ENCODE data around the gene AGAP6.
"Not testable (repeated sequence)": the region's sequence is repeated elsewhere in the genome, so short reads cannot be mapped to it uniquely, and the experiment has no call there.

GRCh38 chr10:50056654-50057053 lies 68.4 kb downstream of the AGAP6 start:
- TF ChIP-seq CTCF (conservative IDR thresholded peaks at IDR 0.05; ENCODE audit: low read depth, low read length); EZH2 (IDR thresholded peaks at IDR 0.05; ENCODE audit: borderline replicate concordance, low read depth, low read length, poor library complexity, severe bottlenecking): not testable (repeated sequence)
